ENCODE data around the gene SUPT20H. TPM values are rescaled to one million over a fixed set of nuclear protein-coding genes. Genes with fewer than 3 reads are reported as not detected.

SUPT20H gene
- total RNA-seq, 1 experiment from 2014 or later = 82.6 TPM

GRCh38 chr13:37026771-37027170, 32.7 kb downstream of the SUPT20H start:
- ChIA-PET POLR2A (ENCODE audit: low non-redundant PET) (no interaction called here), CTCF (no interaction called here)
- intact Hi-C loops (cut with micrococcal nuclease; ENCODE audit: unreplicated experiment) = no loop called here

GRCh38 chr13:37023871-37024270, 35.6 kb downstream of the SUPT20H start:
- Histone ChIP-seq H3K4me3 (ENCODE audit: low read depth, low read length, poor library complexity, severe bottlenecking) (no peak overlapping the region), H3K36me3 (ENCODE audit: insufficient read depth, low read length, poor library complexity, severe bottlenecking) (peaks cover 94% of the 10 kb centered on the region), H3K9me3 (ENCODE audit: low read depth, low read length, poor library complexity, severe bottlenecking) (no peaks in the 10 kb centered on the region), H3K4me1 (ENCODE audit: insufficient read depth, low read length, poor library complexity, severe bottlenecking) (no peaks in the 10 kb centered on the region), H3K27ac (ENCODE audit: low read depth, low read length, poor library complexity, severe bottlenecking) (no peak overlapping the region), H3K27me3 (replicated peaks; ENCODE audit: insufficient read depth, low read depth, low read length, poor library complexity) (no peaks in the 10 kb centered on the region)
- CTCF ChIA-PET = no interaction called here
- POLR2A ChIA-PET (ENCODE audit: low non-redundant PET) = no interaction called here
- intact Hi-C loops (cut with micrococcal nuclease; ENCODE audit: unreplicated experiment) = no loop called here
- peak; percentile 11 for DNase-seq (ENCODE audit: low spot score)
- no peak for TF ChIP-seq EZH2 (IDR thresholded peaks at IDR 0.05; ENCODE audit: borderline replicate concordance, low read depth, low read length, poor library complexity, severe bottlenecking)
- TF ChIP-seq CTCF (conservative IDR thresholded peaks at IDR 0.05; ENCODE audit: low read depth, low read length) = no peak
- no TSS peak for BruUV-seq (replicated peaks)

More at GRCh38 chr13:37026771-37027170, 32.7 kb downstream of the SUPT20H start:
- Histone ChIP-seq H3K36me3 (ENCODE audit: insufficient read depth, low read length, poor library complexity, severe bottlenecking) (peaks cover 95% of the 10 kb centered on the region), H3K27me3 (replicated peaks; ENCODE audit: insufficient read depth, low read depth, low read length, poor library complexity) (no peaks in the 10 kb centered on the region), H3K27ac (ENCODE audit: low read depth, low read length, poor library complexity, severe bottlenecking) (no peak overlapping the region), H3K9me3 (ENCODE audit: low read depth, low read length, poor library complexity, severe bottlenecking) (no peaks in the 10 kb centered on the region), H3K4me3 (ENCODE audit: low read depth, low read length, poor library complexity, severe bottlenecking) (no peak overlapping the region), H3K4me1 (ENCODE audit: insufficient read depth, low read length, poor library complexity, severe bottlenecking) (no peaks in the 10 kb centered on the region)
- TF ChIP-seq CTCF (conservative IDR thresholded peaks at IDR 0.05; ENCODE audit: low read depth, low read length) = no peak
- no peak for TF ChIP-seq EZH2 (IDR thresholded peaks at IDR 0.05; ENCODE audit: borderline replicate concordance, low read depth, low read length, poor library complexity, severe bottlenecking)
- DNase-seq (ENCODE audit: low spot score) = no peak
- BruUV-seq (replicated peaks) = no TSS peak

- POLR2A ChIA-PET (ENCODE audit: low non-redundant PET) = no interaction called here
- BruUV-seq (replicated peaks) = no TSS peak
- DNase-seq (ENCODE audit: low spot score) = no peak
Measured at GRCh38 chr13:37014609-37015008, 44.9 kb downstream of the SUPT20H start.

More at GRCh38 chr13:37014609-37015008, 44.9 kb downstream of the SUPT20H start:
- TF ChIP-seq CTCF (conservative IDR thresholded peaks at IDR 0.05; ENCODE audit: low read depth, low read length) (no peak), EZH2 (IDR thresholded peaks at IDR 0.05; ENCODE audit: borderline replicate concordance, low read depth, low read length, poor library complexity, severe bottlenecking) (no peak)
- Histone ChIP-seq H3K27me3 (replicated peaks; ENCODE audit: insufficient read depth, low read depth, low read length, poor library complexity) (no peaks in the 10 kb centered on the region), H3K36me3 (ENCODE audit: insufficient read depth, low read length, poor library complexity, severe bottlenecking) (peaks cover 61% of the 10 kb centered on the region), H3K4me3 (ENCODE audit: low read depth, low read length, poor library complexity, severe bottlenecking) (no peak overlapping the region), H3K4me1 (ENCODE audit: insufficient read depth, low read length, poor library complexity, severe bottlenecking) (peaks cover 37% of the 10 kb centered on the region), H3K9me3 (ENCODE audit: low read depth, low read length, poor library complexity, severe bottlenecking) (peaks cover 6% of the 10 kb centered on the region), H3K27ac (ENCODE audit: low read depth, low read length, poor library complexity, severe bottlenecking) (no peak overlapping the region)
- intact Hi-C loops (cut with micrococcal nuclease; ENCODE audit: unreplicated experiment) = no loop called here
- CTCF ChIA-PET = no interaction called here

Measured in A673 (cell line).